HG02588 (cell line): ENCODE measurements around the gene SEC16A.

Source experiments
- ATAC-seq: cut with Tn5 transposase; IDR thresholded peaks from one replicate; pipeline ENCODE4 v1.9.1; 2021; ENCODE audit warnings: mild to moderate bottlenecking, moderate library complexity; ENCODE audit not compliant: unreplicated experiment

The SEC16A gene

DNA sequence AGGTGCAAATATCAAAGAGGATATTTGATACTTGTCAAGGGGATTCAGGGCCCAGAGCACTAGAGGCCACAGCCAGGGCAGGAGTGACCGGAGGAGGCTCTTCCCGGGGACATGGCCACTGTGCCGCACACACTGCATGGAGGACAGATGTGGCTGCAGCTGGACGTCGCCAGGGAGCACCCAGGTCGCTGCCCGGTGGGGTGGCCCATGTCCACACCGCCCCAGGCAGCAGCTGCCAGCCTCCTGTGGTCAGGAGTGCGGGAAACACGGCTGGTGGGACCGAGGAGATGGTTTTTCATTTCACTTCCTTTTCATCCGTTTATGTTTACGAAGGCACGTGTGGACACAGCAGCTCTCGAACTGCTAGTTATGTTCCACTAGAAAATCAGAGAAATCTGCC lies 15.1 kb downstream of the SEC16A start:
- no peak for ATAC-seq

DNA sequence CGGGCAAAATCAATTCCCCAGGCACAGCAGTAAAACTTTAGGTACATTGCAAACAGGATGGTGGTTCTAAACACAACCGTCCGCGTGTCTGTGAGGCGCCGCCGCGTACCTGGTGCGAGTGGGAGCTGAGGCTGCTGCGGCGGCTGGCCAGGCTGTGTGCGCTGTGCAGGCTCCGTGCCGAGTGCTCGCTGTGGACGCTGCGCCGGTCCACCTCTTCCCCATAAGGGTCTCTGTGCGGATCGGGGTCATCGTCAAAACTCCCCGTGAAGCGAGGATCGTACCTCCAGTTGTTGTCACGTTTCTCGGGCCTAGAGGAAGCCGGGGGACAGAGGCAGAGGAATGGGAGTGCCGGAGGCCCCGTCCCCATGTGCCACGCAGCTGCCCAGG lies 16.7 kb downstream of the SEC16A start:
- no peak for ATAC-seq

DNA sequence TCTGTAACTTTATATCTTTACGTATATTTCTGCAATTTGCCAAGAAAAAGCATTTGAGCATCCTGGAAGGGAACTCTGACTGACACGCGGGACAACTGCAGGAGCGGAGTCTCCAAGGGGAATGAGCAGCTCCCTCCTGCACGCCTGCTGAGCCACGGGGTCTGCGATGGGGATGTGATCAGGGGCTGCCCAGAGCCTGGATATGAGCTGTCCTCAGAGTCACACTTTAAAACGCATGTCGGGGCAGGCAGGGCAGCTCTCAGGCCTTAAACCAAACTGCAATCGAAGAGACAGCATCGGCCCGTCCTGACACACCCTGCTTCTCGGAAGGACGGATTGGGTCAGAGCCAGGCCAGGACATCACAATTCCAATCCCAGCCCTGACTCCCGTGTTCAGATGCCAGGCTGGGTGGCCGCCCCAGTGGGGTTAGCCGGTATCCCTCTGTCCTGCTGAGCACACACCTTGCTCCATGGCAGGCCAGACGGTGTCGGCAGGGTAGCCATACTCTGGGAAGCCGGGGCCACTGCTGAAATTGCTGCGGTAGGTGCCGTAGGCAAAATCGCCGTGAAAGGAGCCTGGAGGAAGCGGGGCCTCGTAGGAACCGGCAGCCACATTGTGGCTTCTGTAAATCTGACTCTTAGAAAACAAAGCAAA lies 17.2 kb downstream of the SEC16A start:
- no peak for ATAC-seq

DNA sequence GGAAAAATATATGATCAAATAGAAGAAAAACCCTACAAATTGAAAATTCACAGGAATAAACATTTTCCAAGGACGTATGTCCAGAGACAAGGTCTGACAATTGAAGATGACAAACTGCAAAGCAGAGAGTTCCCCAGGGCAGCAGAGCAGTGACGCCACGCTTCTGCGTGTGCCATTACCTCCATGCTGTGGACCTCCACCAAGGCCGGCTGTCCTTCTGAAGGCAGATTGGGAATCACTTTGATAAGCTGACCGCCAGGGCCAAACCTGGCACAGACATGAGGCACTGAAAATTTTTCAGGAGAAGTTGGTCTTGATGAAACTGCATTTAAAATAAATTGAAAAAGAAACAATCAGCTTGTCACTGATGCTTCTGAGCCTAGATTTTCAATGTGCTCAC lies 18.6 kb downstream of the SEC16A start:
- no peak for ATAC-seq

DNA sequence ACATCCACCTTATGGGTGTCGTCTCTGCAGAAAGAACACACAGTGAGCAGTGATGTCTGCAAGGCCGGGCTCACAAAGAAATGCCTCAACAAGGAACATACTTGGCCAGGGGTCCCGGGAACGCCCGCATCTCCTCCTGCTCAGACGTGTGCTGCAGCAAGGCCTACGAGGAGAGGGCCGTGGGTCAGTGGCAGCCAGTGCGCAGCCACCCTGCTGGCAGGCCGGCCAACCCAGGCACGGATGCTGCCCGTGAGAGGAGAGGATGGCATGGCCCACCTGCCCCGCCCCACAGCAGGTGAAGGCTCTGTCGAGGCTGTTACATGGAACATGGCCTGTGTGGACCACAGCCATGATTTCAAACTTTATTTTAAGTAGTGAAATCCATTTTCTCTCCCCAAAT lies 19.3 kb downstream of the SEC16A start:
- no peak for ATAC-seq

DNA sequence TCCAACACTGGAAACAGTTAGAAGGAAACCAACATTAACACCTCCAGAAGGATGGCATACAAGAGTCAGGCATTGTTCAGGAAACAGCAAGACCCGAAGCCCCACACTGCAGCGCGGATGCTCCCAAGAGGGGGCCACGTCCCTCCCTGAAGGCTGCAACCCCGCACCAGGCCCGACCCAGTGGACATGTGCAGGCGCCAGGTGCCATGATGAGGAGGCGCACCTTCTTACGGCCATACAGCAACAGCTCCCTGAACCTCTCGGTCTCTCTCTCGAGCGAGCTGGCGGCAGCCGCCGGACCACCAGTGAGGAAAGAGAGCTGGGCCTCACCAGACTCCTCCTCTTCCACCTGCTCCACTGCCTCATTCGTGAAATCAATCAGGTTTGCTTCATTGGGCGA lies 20.2 kb downstream of the SEC16A start:
- ATAC-seq, result no peak

DNA sequence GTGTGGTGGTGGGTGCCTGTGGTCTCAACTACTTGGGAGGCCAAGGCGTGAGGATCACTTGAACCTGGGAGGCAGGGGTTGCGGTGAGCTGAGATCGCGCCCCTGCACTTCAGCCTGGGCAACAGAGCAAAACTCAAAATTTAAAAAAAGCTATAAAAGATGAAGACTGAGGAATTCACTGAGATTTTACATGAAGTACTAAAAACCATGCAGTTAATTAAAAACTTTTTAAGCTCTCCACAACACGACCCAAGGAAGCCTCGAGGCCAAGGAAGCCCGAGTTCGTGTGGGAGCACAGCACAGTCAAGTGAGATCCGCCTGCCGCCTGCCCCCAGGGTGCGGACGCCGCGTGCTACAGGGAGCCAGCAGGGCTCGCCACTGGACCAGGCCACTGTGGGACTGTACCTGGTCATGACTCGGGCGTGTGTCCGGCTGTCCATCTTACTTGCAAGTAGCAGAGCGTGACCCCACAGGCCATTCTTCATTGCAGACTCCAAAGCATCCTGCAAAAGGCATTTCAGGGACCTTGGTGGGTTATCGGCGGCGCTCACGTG lies 22.0 kb downstream of the SEC16A start:
- ATAC-seq, result no peak

DNA sequence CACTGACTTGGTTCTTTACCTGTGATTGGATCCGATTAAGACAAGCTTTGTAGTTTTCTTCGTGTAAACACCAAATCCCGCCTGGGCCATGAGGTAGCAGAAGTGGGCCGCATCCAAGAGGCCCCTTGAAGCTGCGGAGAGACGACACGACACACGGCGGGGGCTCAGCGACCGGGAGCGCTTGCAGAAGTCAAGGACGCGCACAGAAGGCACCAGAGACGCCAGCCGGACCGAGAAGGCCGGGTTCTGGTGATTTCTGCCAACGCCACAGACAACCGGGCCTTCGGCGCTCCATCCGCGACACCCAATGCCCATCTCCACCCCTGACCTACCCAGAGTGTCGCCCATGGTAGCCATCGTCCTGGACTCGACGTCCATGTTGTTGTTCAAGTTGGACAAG lies 23.4 kb downstream of the SEC16A start:
- no peak for ATAC-seq

DNA sequence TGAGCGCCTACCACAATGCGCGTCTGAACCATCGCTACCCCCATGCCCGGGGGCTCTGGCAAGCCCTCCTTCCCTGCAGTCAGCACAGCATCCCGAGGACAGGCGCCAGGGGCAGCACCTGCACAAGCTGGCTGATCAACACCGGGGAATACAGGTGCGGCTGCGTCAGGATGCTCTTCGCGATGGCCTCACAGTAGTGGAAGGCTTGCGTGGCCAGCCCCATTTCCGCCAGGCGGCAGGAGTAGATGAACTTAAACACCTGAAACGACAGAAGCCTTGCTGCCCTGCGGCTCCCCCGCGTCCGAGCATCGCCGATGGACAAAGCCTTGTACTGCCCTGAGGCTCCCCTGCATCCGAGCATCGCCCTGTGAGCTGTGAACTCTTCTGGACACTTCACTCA lies 25.5 kb downstream of the SEC16A start:
- ATAC-seq, result no peak

DNA sequence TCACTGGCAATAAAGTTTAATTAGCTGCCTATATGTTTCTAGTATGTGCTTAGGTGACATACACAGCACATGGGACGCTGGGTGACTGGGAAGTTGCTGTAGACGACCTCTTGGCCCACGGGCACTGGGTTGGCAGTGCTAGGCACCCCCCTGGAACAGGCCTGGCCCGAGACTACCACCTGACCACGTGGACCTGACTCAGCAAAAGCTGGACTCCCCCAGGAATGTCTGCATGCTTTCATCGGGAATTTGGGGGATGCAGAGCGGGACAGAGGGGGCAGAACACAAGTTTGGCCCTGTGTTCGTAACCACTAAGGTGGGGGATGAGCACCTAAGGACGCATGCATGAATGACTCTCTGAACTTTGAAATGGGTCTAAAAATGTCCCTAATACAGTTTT lies 26.6 kb downstream of the SEC16A start:
- ATAC-seq, result no peak

DNA sequence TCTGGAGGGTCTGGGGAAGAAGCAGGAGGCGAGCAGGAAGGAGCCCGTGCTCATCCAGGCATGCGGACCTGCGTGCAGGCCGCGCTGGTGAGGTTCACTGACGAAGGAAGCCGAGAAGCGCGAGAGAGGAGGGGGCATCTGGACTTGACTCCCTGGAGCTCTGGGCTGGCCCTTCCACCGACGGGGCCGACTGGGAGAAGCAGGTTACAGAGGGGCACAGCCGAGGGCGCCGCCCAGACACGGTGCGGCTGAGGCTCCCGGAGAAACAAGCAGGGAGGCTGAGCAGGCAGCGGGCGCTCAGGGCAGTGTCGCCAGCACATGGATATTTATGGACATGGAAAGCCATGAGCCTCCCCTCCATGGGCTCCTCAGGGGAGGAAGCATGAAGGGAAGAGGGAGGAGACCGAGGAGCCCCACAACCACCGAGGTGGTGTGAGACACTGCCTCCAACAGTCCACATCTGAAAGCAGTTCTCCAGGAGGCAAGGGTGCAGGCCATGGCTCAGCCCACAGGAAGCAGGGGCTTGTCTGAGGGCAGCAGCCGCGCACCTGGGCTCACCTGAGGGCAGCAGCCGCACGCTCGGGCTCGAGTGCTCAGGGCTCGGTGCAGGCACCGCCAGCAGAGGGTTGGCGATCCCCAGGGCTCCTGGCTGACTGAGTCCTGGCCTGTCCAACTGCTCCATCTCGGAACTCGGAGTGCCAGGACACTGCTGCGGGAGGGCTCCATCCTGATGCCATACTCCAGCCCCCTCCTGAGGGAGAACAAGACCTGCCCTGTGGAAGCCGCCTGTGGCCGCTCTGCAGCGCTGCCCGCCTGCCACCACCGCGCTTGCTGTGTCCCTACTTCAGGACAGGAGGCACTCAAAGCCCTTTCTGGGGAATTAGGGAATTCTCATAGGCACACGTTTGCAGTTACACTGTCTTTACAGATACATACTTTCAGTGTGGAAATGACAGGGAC lies 27.5 kb downstream of the SEC16A start:
- no peak for ATAC-seq

DNA sequence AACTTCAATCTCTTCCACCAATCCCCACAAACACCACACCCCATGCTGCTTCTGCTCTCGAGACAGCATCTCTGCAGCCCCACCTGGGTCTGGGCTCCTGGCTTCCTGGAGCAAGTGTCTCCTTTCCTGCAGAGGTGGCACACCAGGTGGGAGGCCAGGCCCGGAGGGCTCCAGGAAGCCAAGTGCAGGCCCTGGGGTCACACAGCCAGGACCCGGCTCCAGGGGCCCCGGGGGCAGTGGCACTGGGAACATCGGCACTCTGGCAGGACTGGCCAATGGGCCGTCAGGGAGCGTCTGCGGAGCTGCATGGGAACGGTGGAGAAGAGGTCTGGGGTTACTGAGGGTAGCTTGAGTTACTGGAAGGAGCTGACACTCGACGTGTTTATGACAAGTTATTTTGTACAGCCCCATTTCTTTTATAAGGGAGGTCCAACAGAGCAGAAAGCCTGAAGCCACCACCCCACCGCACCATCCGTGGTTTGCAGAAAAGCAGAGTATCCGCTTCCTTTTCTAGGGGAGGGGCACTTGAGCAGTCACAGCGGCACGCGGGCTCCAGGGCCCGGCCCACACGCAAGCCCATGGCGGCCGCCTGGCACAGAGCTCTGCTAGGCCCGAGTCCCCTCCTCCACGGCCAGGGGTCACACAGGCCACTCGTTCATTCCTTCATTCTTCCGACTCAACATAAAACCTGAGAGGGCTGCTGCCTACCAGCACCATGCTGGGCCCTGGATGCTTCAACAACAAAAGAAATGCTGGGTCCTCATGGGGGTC lies 28.6 kb downstream of the SEC16A start:
- no peak for ATAC-seq

DNA sequence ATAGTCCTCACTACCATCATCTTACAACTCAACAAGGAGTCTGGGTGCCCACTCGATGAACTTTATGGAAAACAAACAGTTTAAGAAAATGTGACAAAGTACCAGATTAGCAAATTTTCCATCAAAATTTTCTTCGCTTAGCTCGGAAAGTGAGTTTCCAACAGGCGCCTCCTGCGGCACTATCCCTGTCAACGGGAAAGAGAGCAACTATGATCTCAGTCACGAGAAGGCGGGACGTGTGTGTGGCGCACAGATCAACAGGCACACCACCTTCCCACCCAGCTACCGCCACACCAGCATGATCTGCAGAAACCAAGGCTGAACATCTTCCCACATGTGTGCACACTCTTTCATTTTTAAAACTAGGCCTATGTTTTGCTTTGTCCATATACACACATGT lies 29.5 kb downstream of the SEC16A start:
- ATAC-seq, result no peak

DNA sequence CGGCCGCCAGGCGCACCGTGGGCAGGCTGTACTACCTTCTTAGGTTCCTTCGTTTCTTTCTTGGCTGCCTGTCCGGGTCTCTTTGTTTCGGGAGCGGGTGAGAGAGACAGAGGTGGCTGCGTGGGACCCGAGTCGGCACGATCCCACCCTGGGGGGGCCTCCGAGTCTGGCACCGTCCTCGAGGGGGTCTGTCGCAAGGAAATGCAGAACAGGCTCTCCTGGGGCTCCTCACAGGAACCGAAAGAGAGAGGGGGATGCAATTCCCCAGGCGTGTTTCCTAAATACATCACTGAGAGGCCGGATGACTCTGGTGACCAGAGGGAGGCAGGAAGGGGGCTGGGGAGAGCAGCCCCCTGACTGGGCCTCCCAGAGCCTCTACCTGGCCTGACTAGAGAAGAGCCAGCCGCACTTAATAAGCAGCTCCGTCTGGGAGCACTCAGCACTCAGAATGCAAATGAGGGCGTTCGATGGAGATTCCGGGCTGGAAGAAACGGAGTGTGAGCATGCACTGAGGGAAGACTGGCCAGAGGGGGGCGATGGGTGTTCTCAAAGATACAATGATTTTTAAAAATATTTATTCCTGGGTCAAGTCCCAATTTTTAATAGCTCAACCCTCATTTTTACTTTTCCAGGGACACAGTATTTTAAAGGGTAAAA lies 31.5 kb downstream of the SEC16A start:
- no peak for ATAC-seq

DNA sequence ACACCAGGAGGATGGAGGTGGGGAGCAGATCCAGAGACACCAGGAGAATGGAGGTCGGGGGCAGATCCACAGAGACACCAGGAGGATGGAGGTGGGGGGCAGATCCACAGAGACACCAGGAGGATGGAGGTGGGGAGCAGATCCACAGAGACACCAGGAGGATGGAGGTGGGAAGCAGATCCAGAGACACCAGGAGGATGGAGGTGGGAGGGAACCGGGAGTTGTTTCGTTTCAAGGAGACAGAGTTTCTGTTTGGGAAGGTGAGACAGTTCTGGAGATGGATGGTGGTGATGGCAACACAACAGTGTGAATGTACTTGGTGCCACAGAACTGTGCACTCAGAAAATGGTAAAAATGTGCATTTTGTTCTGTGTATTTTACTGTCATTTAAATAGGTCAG lies 34.2 kb downstream of the SEC16A start:
- no peak for ATAC-seq

DNA sequence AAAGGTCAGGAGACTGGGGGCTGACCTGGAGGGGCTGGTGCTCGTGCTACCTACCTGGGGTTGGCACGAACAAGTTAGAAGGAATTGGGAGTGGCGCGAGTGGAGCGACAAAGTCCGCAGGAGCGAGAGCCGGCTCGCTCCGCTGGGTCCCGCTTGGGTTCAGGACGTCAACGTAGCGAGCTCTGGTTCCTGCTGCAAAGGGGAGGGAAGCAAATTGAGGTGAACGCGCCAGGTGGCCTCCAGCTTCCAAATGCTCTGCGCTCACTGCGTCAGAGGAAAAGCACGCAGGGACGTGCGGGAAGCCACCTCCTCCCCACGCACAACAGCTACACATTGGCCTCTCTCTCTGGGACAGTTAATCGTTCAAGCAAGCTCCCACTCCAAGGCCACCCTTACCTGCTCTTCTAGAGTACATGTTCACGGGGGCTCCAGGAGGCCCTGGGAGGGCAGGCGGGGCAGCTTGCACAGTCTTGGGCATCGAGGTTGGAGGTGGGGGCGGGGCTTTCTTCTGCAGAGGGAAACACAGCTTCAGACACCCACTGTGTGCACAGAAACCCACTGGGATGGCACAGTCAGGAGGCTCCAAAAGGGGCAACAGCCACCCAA lies 35.6 kb downstream of the SEC16A start:
- ATAC-seq, result no peak

DNA sequence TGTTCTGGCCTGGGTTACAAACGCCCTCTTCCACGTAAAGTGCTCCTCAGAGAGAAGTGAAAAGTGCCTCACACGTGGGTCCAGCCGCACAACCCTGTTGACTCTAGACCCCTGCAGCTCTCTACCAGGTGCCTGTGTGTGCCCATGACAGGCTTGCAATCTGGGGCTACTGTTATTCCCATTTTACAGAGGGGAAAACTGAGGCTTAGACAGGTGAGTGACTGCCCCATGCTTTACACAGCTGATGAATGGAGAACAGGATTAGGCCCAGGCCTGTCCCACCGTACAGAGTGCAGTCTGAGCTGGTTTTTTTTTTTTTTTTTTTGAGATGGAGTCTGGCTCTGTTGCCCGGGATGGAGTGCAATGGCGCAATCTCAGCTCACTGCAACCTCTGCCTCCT lies 37.0 kb downstream of the SEC16A start:
- no peak for ATAC-seq

DNA sequence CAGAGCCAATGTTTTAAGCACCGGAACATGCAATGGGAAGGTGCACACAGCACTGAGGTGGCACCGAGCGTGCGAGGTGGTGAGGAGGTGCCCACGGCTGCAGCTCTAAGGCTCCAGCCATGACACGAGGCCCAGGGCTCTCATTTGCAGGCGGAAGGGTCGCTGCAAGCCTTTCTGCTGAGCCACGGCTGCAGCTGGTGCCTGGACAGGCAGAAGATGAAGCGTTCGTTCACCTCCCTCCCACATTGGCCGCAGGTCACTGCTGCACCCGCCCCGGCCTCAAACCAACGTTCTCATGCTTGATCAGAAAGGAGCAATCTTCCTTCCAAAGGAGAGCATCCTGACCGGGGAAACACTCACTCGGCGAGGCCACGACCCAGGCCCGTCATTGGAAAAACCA lies 38.7 kb downstream of the SEC16A start:
- ATAC-seq, result no peak

DNA sequence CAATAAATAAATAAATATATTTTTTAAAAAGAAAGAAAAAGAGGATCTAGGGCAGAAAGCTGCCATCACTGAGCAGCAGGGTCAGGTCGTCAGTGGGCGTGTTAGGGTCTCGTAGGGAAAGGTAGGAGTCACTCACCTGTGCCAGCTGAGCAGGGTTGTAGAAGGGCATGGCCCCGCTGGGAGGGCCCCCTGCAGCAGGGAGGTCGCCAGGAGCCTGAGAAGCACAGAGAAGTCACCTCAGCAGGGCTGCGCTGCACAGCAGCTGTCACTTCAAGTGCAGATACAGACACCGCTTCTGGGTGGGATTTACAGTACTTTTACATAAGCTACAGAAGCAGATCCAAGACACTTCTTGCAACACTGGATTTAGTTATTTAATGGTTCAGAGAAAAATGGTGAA lies 39.2 kb downstream of the SEC16A start:
- ATAC-seq, result no peak

DNA sequence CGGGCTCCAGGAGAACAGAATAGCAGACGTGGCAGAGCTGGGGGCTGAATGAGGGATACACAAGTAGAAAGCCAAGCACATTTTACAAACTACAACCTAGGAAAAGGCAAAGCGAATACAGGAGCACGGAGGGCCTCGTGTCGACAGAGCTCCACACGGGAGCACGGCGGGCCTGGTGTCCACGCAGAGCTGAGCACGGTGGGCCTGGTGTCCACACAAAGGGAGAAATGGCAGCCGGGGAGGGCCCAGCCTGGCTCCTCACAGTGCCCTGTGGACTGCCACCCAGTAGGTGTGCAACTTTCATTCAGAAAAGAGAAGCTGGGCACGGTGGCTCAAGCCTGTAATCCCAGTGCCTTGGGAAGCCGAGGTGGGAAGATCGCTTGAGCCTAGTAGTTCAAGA lies 39.8 kb downstream of the SEC16A start:
- ATAC-seq, result no peak
